Astrocyte (in vitro differentiated cells and primary cell): ENCODE data around the gene FKBP1C. TPM values are rescaled to one million over a fixed set of nuclear protein-coding genes. Genes with fewer than 3 reads are reported as not detected.

ENCODE experiments used
- DNase-seq: peaks from one replicate; pipeline ENCODE4 v3.0.0-alpha.2; 2010; ENCODE audit warnings: low read depth
- FAIRE-seq: peaks from 2 replicates; lab custom pipeline; 2011; peaks lifted over from hg19 to GRCh38; lab: Jason Lieb, UNC
- H2AFZ ChIP-seq: 2 replicates; pipeline ENCODE4 v1.6.0; 2012; ENCODE audit warnings: low read depth, low read length, inconsistent platforms
- H3K27ac ChIP-seq: 2 replicates; pipeline ENCODE4 v1.5.1; 2011; ENCODE audit warnings: low read depth, low read length, inconsistent platforms
- H3K27me3 ChIP-seq: 2 replicates; pipeline ENCODE4 v1.6.0; 2011; ENCODE audit warnings: low read length, inconsistent platforms; ENCODE audit not compliant: insufficient read depth
- H3K36me3 ChIP-seq: 2 replicates; pipeline ENCODE4 v1.5.1; 2011; ENCODE audit warnings: low read length, inconsistent platforms; ENCODE audit not compliant: insufficient read depth
- H3K4me1 ChIP-seq: 2 replicates; pipeline ENCODE4 v1.5.1; 2011; ENCODE audit warnings: low read length, inconsistent platforms; ENCODE audit not compliant: insufficient read depth
- H3K4me2 ChIP-seq: 2 replicates; pipeline ENCODE4 v1.6.0; 2012; ENCODE audit warnings: low read length, inconsistent platforms
- H3K4me3 ChIP-seq: 2 replicates; pipeline ENCODE4 v1.5.1; 2011; ENCODE audit warnings: low read depth, mild to moderate bottlenecking, low read length, inconsistent platforms; ENCODE audit not compliant: insufficient read depth
- H3K79me2 ChIP-seq: 2 replicates; pipeline ENCODE4 v1.6.0; 2012; ENCODE audit warnings: mild to moderate bottlenecking, low read length, inconsistent platforms; ENCODE audit not compliant: insufficient read depth
- H3K9ac ChIP-seq: 2 replicates; pipeline ENCODE4 v1.6.0; 2012; ENCODE audit warnings: mild to moderate bottlenecking, low read length, inconsistent platforms
- H3K9me3 ChIP-seq: 2 replicates; pipeline ENCODE4 v1.5.1; 2012; ENCODE audit warnings: low read depth, mild to moderate bottlenecking, low read length, inconsistent platforms; ENCODE audit not compliant: insufficient read depth
- H4K20me1 ChIP-seq: 2 replicates; pipeline ENCODE4 v1.6.0; 2012; ENCODE audit warnings: low read length, inconsistent platforms; ENCODE audit not compliant: insufficient read depth
- H3K27ac Mint-ChIP-seq: one replicate; pipeline ENCODE4 v1.8.0; 2021; ENCODE audit warnings: mild to moderate bottlenecking, mixed read lengths; ENCODE audit not compliant: unreplicated experiment
- H3K27me3 Mint-ChIP-seq: one replicate; pipeline ENCODE4 v1.8.0; 2021; ENCODE audit warnings: low read depth, mixed read lengths; ENCODE audit not compliant: unreplicated experiment
- H3K36me3 Mint-ChIP-seq: one replicate; pipeline ENCODE4 v1.8.0; 2021; ENCODE audit warnings: low read depth, mixed read lengths; ENCODE audit not compliant: unreplicated experiment
- H3K4me1 Mint-ChIP-seq: one replicate; pipeline ENCODE4 v1.8.0; 2021; ENCODE audit warnings: low read depth, mixed read lengths; ENCODE audit not compliant: unreplicated experiment
- H3K4me3 Mint-ChIP-seq: one replicate; pipeline ENCODE4 v1.8.0; 2021; ENCODE audit warnings: mild to moderate bottlenecking, moderate library complexity, mixed read lengths; ENCODE audit not compliant: unreplicated experiment
- H3K9me3 Mint-ChIP-seq: one replicate; pipeline ENCODE4 v1.8.0; 2021; ENCODE audit warnings: mild to moderate bottlenecking, mixed read lengths; ENCODE audit not compliant: unreplicated experiment
- EZH2 ChIP-seq: IDR thresholded peaks from 2 replicates; pipeline ENCODE4 v1.6.1; 2012; ENCODE audit warnings: mild to moderate bottlenecking, low read length, inconsistent platforms; ENCODE audit not compliant: insufficient read depth
- total RNA-seq: library from RNA; stranded (reverse); gene quantifications from 2 replicates; pipeline ENCODE4 v1.2.1, GENCODE V29; 2021
- TF ChIP-seq, protein P1 (sequence below): IDR thresholded peaks from 2 replicates; pipeline ENCODE4 v1.5.1; 2011; ENCODE audit warnings: low read depth, mild to moderate bottlenecking, inconsistent platforms, low read length, moderate library complexity; ENCODE audit not compliant: insufficient read depth

The FKBP1C gene
- total RNA-seq, 1 donor from 2014 or later = 0.32 TPM

DNA sequence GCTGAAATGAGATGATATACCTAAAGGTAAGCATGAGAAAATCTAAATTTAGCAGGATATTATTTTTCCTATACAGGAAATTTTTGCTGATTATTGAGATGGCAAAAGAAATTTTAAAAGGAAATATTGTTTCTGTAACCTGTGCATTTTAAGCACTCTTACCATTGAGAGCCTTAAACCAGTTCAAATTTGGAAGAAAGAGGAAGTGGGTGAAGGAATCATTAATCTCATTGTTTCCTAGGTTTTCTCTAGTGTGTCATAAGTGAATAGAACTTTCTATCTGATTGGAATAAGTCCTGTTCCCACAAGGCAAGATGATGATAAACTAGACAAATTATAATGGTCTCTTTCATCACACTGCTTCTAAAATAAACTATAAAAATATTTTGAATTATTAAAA is 22.4 kb upstream of the FKBP1C start:
- H3K4me1 Mint-ChIP-seq = no peaks in the 10 kb centered on the region
- H3K27me3 Mint-ChIP-seq = no peaks in the 10 kb centered on the region
- no peak overlapping the region for H3K4me3 Mint-ChIP-seq
- no peak for TF ChIP-seq EZH2
- TF ChIP-seq, protein P1, sequence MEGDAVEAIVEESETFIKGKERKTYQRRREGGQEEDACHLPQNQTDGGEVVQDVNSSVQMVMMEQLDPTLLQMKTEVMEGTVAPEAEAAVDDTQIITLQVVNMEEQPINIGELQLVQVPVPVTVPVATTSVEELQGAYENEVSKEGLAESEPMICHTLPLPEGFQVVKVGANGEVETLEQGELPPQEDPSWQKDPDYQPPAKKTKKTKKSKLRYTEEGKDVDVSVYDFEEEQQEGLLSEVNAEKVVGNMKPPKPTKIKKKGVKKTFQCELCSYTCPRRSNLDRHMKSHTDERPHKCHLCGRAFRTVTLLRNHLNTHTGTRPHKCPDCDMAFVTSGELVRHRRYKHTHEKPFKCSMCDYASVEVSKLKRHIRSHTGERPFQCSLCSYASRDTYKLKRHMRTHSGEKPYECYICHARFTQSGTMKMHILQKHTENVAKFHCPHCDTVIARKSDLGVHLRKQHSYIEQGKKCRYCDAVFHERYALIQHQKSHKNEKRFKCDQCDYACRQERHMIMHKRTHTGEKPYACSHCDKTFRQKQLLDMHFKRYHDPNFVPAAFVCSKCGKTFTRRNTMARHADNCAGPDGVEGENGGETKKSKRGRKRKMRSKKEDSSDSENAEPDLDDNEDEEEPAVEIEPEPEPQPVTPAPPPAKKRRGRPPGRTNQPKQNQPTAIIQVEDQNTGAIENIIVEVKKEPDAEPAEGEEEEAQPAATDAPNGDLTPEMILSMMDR = no peak
- H3K27me3 ChIP-seq = no peaks in the 10 kb centered on the region
- no peak overlapping the region for H3K27ac Mint-ChIP-seq
- no peaks in the 10 kb centered on the region for H3K9me3 Mint-ChIP-seq
- no peak overlapping the region for H3K4me3 ChIP-seq
- H3K9ac ChIP-seq = no peak overlapping the region
- no peak for DNase-seq
- H3K4me1 ChIP-seq = no peaks in the 10 kb centered on the region
- H2AFZ ChIP-seq = no peak overlapping the region
- no peak overlapping the region for H3K27ac ChIP-seq
- H3K9me3 ChIP-seq = peaks cover 2% of the 10 kb centered on the region
- H4K20me1 ChIP-seq = no peaks in the 10 kb centered on the region
- H3K36me3 ChIP-seq = no peaks in the 10 kb centered on the region
- no peaks in the 10 kb centered on the region for H3K79me2 ChIP-seq
- H3K4me2 ChIP-seq = no peak overlapping the region
- FAIRE-seq = no peak
- no peaks in the 10 kb centered on the region for H3K36me3 Mint-ChIP-seq

DNA sequence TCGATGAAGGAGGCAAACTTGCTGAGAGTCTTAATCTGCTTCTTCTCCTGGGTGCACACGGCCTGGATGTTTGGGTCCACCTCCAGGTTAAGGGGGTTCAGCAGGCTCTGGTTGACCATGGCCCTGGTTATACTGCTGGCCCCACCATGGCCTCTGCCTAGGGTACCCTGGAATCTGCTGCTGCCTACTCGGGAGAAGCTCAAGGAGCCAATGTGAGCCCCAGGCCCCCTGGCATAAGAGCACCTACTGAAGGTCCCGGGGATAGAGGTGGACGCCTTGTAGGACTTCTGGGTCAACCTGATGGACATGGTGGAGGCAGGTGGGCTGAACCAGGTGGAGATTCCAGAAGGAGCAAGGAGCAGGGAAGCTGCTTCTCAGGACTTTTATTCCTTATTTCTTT is 17.9 kb upstream of the FKBP1C start:
- FAIRE-seq (no peak), DNase-seq (no peak)
- Histone ChIP-seq H3K27me3 (no peaks in the 10 kb centered on the region), H3K9me3 (peaks cover 2% of the 10 kb centered on the region), H3K36me3 (no peaks in the 10 kb centered on the region), H2AFZ (no peak overlapping the region), H3K79me2 (no peaks in the 10 kb centered on the region), H3K27ac (no peak overlapping the region), H3K4me3 (no peak overlapping the region), H3K9ac (no peak overlapping the region), H3K4me1 (no peaks in the 10 kb centered on the region), H4K20me1 (no peaks in the 10 kb centered on the region), H3K4me2 (no peak overlapping the region)
- Mint-ChIP-seq H3K4me1 (peaks cover 1% of the 10 kb centered on the region), H3K27me3 (no peaks in the 10 kb centered on the region), H3K27ac (no peak overlapping the region), H3K36me3 (no peaks in the 10 kb centered on the region), H3K4me3 (no peak overlapping the region), H3K9me3 (no peaks in the 10 kb centered on the region)
- TF ChIP-seq, protein P1 = no peak
- no peak for TF ChIP-seq EZH2

DNA sequence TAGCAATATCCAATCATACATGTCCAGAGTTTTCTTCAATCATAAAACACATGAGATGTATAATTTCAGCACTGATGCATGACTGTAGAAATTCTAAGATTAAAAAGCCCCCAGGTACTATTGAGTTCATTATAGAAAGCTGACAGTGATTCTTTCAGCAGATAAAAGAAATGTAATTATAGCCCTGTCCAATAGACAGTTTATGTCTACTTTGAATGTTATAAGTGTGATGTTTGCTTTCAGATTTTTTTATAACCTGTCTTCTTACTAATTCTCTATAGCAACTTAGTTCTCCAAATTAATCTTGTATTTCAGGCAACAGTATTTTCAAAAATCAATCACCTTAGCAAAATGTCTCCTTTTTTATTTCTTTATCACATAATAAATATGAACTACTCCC is 13.5 kb upstream of the FKBP1C start:
- Mint-ChIP-seq H3K4me1 (peaks cover 4% of the 10 kb centered on the region), H3K36me3 (no peaks in the 10 kb centered on the region), H3K4me3 (no peak overlapping the region), H3K9me3 (no peaks in the 10 kb centered on the region), H3K27ac (no peak overlapping the region), H3K27me3 (no peaks in the 10 kb centered on the region)
- Histone ChIP-seq H3K27ac (no peak overlapping the region), H4K20me1 (no peaks in the 10 kb centered on the region), H3K9me3 (peaks cover 2% of the 10 kb centered on the region), H3K79me2 (no peaks in the 10 kb centered on the region), H3K9ac (no peak overlapping the region), H2AFZ (no peak overlapping the region), H3K36me3 (no peaks in the 10 kb centered on the region), H3K27me3 (no peaks in the 10 kb centered on the region), H3K4me1 (no peaks in the 10 kb centered on the region), H3K4me3 (no peak overlapping the region), H3K4me2 (no peak overlapping the region)
- DNase-seq = no peak
- TF ChIP-seq, protein P1 = no peak
- no peak for TF ChIP-seq EZH2
- FAIRE-seq = no peak
